HL-60 (cell line): ENCODE data around the gene ANGPTL2.
A peak's percentile ranks its signal among the peaks of the same experiment; 100 is the strongest.

ENCODE experiments used
- DNase-seq, 2 experiments: peaks; one replicate each; pipeline ENCODE4 v3.0.0-alpha.2; 2010 to 2020; ENCODE audit warnings: low read depth in 1 of 2, low spot score in 1 of 2
- H3K27ac ChIP-seq: fragments of 250-450 bp; sonication (Bioruptor Pico); replicated peaks from 2 replicates; pipeline ENCODE4 v1.5.1; 2020; ENCODE audit warnings: mild to moderate bottlenecking, moderate library complexity
- H3K27me3 ChIP-seq: fragments of 250-450 bp; sonication (Bioruptor Pico); 2 replicates; pipeline ENCODE4 v1.5.1; 2021; ENCODE audit warnings: mild to moderate bottlenecking, moderate library complexity; ENCODE audit not compliant: insufficient read depth, poor library complexity, severe bottlenecking
- H3K4me3 ChIP-seq: replicated peaks from 2 replicates; pipeline ENCODE4 v1.5.1; 2011; ENCODE audit warnings: mild to moderate bottlenecking, control low read depth, low read length; ENCODE audit not compliant: insufficient read depth
- GABPA ChIP-seq: IDR thresholded peaks from 2 replicates; pipeline ENCODE4 v1.6.1; 2012; ENCODE audit warnings: low read depth
- POLR2AphosphoS5 ChIP-seq: IDR thresholded peaks from 2 replicates; pipeline ENCODE4 v1.6.1; 2012; ENCODE audit warnings: low read depth
- REST ChIP-seq: IDR thresholded peaks from 2 replicates; pipeline ENCODE4 v1.6.1; 2012; ENCODE audit warnings: low read depth; ENCODE audit not compliant: insufficient replicate concordance
- SPI1 ChIP-seq: IDR thresholded peaks from 2 replicates; pipeline ENCODE4 v1.6.1; 2012; ENCODE audit warnings: low read depth, mild to moderate bottlenecking, borderline replicate concordance
- TF ChIP-seq, protein P1 (sequence below): IDR thresholded peaks from one replicate; pipeline ENCODE4 v1.5.1; 2011; ENCODE audit warnings: low read length, control low read depth, inconsistent platforms; ENCODE audit not compliant: insufficient read depth

Gene ANGPTL2

DNA sequence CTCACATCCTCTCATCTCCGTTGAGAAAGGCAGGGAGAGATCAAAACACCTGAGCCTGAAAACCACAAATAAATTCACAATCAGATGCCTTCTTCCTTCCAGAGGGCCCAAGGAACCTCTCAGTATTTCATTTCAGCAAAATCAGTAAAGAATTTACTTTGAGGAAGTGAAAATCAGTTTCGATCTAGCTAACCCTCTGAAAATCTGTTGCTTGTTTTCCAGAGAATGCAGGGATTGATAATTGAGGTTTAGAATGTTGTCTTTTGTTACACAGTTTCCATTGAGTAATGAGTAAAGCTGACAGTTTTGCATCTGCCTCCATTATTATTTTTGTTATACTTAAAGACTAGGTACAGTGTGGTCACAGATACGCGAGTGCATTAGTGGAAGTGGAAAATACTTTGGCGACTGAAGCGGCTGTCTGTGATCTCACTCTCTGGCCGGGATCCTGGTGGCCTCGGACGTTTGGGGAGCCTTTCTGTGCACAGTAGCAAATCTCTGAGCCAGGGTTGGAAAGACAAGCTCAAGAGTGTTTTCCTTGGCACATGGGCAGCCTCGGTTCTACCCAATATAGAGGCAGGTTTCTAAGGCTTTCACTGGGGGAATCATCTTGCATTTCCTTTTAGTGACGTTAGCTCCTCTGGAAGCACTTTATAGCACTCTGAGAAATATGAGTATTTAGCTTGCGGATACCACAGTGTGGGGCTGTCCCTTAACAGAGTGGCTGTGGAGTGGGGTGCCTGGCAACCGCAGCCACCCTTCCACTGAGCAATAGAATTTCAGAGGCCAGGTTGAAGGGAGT, 32.2 kb upstream of the ANGPTL2 start:
- Histone ChIP-seq H3K27ac (no peak overlapping the region), H3K27me3 (peaks cover 2% of the 10 kb centered on the region), H3K4me3 (no peak overlapping the region)
- TF ChIP-seq SPI1 (peak; percentile 52; the same call in 1 of the 2 replicates), REST (no peak)
- TF ChIP-seq, protein P1, sequence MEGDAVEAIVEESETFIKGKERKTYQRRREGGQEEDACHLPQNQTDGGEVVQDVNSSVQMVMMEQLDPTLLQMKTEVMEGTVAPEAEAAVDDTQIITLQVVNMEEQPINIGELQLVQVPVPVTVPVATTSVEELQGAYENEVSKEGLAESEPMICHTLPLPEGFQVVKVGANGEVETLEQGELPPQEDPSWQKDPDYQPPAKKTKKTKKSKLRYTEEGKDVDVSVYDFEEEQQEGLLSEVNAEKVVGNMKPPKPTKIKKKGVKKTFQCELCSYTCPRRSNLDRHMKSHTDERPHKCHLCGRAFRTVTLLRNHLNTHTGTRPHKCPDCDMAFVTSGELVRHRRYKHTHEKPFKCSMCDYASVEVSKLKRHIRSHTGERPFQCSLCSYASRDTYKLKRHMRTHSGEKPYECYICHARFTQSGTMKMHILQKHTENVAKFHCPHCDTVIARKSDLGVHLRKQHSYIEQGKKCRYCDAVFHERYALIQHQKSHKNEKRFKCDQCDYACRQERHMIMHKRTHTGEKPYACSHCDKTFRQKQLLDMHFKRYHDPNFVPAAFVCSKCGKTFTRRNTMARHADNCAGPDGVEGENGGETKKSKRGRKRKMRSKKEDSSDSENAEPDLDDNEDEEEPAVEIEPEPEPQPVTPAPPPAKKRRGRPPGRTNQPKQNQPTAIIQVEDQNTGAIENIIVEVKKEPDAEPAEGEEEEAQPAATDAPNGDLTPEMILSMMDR, result no peak
- DNase-seq, result no peak

- TF ChIP-seq REST (no peak), GABPA (no peak), SPI1 (no peak), POLR2AphosphoS5 (no peak)
- TF ChIP-seq, protein P1, result no peak
- no peak for DNase-seq
- peaks cover 2% of the 10 kb centered on the region for H3K27me3 ChIP-seq
- no peak overlapping the region for H3K27ac ChIP-seq
- H3K4me3 ChIP-seq, result no peak overlapping the region
These were observed 31.6 kb upstream of the ANGPTL2 start for GRCh38 chr9:127154003-127154389.

DNA sequence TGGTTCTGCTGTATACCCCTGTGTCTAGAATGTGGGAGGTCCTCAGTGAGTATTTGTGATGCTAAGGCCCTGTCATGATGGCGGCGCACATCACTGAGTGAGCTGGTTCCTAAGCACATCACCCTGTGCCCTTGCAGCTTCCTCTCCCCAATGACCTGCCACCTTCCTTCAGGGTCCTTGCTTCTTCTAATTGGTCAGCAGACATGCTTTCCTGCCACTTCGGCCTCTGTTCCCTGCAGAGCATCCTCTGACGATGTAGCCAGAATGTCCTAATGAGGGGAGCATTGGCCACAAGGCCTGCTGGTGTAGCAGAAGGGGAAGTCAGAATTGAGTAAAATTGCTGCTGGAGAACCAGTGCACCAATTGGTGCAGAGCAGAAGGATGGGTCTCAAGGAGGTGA, 31.1 kb upstream of the ANGPTL2 start:
- Histone ChIP-seq H3K4me3 (no peak overlapping the region), H3K27me3 (peaks cover 2% of the 10 kb centered on the region), H3K27ac (no peak overlapping the region)
- no peak for DNase-seq
- TF ChIP-seq POLR2AphosphoS5, result no peak
- TF ChIP-seq SPI1, result peak; percentile 8; the same call in 1 of the 2 replicates

DNA sequence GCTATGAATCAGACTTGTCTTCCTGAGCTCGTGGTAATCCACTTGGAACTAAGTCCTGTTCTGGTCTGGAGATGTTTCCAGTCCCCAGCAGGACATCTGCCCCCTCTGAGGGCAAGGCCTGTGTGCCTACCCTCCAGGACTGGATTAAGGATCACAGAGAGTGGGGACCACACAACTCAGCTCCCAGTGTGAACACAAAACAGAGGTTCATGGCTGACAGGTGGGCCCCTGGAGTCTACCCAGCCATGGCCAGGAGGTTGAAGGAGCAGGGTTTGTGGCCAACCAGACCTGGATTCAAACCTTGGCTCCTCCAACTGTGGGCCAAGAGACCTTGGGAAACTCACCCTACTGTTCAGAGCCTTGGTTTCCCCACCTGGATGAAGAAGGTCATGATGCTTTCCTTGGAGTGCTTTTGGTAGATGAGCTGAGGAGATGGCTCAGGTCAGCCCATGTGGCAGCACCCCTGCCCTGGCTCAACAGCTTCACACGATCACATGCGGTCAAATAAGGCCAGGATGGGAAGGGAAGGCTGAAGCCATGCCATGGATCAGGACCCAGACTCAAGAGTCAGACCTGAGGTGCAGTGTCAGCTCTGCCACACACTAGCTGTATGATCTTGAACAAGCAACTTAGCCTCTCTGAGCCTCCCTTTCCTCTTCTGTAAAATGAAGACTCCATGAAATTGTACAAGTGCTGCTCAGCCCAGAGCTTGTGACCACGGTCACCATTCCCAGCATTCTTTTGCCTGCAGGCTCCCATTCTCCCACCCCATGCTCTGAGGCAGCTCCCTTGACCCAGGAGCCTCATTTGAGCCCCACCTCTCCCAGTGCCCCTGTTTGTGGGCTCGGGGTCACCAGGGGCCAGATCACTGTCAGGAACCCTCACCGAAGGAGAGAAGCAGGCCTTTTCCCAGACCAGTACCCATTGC, 27.3 kb upstream of the ANGPTL2 start:
- DNase-seq, result no peak
- TF ChIP-seq REST (no peak), POLR2AphosphoS5 (no peak), SPI1 (no peak), GABPA (no peak)
- TF ChIP-seq, protein P1, result no peak
- H3K27ac ChIP-seq, result no peak overlapping the region
- H3K4me3 ChIP-seq, result no peak overlapping the region
- no peaks in the 10 kb centered on the region for H3K27me3 ChIP-seq
